Thyroid gland (tissue), 4 donors: Measurements from ENCODE around the gene TPCN1.

Source experiments
- POLR2A ChIP-seq, 2 donors: fragments of 450-650 bp; IDR thresholded peaks; one replicate each; pipeline ENCODE4 v1.6.1; 2017; ENCODE audit warnings: antibody characterized with exemption in 2 of 2, mild to moderate bottlenecking in 2 of 2, moderate library complexity in 1 of 2
- TF ChIP-seq, protein P1 (sequence below), 6 experiments: fragments of 200-600 bp in 3 of 6; fragments of 450-650 bp in 3 of 6; sonication (generic) in 3 of 6; IDR thresholded peaks; one replicate each; pipeline ENCODE4 v1.5.1; 2016 to 2019; ENCODE audit warnings: antibody characterized with exemption in 6 of 6, mild to moderate bottlenecking in 2 of 6, inconsistent platforms in 1 of 6, moderate library complexity in 1 of 6

DNA sequence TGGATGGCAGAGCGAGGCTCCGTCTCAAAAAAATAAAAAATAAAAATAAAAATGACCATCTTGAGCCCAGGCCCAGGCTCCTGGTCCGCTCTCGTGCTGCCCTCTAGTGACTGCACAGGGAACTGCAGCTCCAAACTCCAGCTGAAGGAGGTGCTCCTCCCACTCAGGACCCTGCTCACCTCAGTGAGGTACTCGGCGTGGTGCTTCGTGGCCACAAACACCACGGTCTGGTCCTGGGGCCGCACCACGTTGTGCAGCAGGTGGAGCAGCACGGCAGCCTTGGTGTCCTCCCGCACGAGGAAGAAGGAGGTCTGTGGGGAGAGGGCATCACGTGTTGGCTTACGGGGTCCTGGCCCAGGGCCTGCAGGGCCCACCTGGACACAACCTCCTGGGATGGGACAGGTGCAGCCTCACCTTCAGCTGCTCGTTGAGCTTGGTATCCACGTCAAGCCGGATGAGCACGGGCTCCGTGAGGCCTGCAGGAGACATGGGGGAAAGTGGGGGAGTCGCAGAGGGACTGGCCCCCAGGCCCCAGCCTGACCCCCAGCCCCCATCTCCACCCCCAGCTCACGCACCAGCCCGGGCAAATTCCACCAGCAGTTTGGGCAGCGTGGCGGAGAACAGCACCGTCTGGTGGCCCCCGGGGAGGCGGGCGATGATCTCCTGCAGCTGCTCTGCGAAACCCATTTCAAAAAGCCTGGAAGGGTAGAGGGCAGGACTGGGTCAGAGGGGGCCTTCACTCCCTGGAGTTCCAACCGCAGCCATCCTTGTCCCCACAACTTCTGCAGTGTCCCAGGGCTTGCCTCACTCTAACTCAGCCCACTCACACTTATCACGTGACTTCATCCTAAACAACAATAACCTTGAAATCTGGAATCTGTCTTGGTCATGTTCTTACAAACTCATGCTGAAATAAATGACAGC, 46.5 kb upstream of the TPCN1 start:
- TF ChIP-seq, protein P1, sequence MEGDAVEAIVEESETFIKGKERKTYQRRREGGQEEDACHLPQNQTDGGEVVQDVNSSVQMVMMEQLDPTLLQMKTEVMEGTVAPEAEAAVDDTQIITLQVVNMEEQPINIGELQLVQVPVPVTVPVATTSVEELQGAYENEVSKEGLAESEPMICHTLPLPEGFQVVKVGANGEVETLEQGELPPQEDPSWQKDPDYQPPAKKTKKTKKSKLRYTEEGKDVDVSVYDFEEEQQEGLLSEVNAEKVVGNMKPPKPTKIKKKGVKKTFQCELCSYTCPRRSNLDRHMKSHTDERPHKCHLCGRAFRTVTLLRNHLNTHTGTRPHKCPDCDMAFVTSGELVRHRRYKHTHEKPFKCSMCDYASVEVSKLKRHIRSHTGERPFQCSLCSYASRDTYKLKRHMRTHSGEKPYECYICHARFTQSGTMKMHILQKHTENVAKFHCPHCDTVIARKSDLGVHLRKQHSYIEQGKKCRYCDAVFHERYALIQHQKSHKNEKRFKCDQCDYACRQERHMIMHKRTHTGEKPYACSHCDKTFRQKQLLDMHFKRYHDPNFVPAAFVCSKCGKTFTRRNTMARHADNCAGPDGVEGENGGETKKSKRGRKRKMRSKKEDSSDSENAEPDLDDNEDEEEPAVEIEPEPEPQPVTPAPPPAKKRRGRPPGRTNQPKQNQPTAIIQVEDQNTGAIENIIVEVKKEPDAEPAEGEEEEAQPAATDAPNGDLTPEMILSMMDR (IDR thresholded peaks at IDR 0.05): peak; percentile 93 to 100 (median 98)
- TF ChIP-seq POLR2A (IDR thresholded peaks at IDR 0.05): no peak
